Measurements from ENCODE around the gene COL8A1.

- no peak for TF ChIP-seq POLR2A (IDR thresholded peaks at IDR 0.05)
- TF ChIP-seq CTCF (IDR thresholded peaks at IDR 0.05 in 4 of 5, conservative IDR thresholded peaks at IDR 0.05 in 1 of 5) = peak; percentile 38 to 63 (median 54)
Observed at GRCh38 chr3:99753268-99753975, 115.0 kb downstream of the COL8A1 start.

Measured in gastrocnemius medialis (tissue), 4 donors.